A549 (cell line): ENCODE measurements around the gene BRAF. TPM values are rescaled to one million over a fixed set of nuclear protein-coding genes. Genes with fewer than 3 reads are reported as not detected.

Experiments used
- ATAC-seq, 2 experiments: fragments of 200-7000 bp in 1 of 2; fragments of >200 bp in 1 of 2; cut with Nextera tagmentation in 1 of 2; cut with Tn5 transposase in 1 of 2; 3 replicates each; pipeline versions ENCODE4 v1.8.0 to v1.9.1; 2018 to 2020; ENCODE audit warnings: mild to moderate bottlenecking in 1 of 2, moderate library complexity in 1 of 2
- CTCF ChIA-PET: fragments of 300-600 bp; sonication (Branson Sonifier 250); formaldehyde crosslinking; extraction: SDS; loops from one replicate; lab custom pipeline; 2021; ENCODE audit warnings: antibody characterized with exemption, inconsistent platforms; lab: Yijun Ruan, JAX
- POLR2A ChIA-PET: fragments of 350-600 bp; formaldehyde crosslinking; extraction: SDS; loops from one replicate; lab custom pipeline; 2021; ENCODE audit warnings: antibody characterized with exemption, inconsistent platforms; lab: Yijun Ruan, JAX
- DNase-seq, 2 experiments: peaks; one replicate each; pipeline versions ENCODE4 v3.0.0 to v3.0.0-alpha.2; 2011 to 2016; ENCODE audit warnings: low read depth in 1 of 2, low spot score in 1 of 2
- FAIRE-seq: peaks from 2 replicates; lab custom pipeline; 2011; peaks lifted over from hg19 to GRCh38; lab: Jason Lieb, UNC
- H3K27ac ChIP-seq, 2 experiments: fragments of >200 bp; sonication (Bioruptor Twin); formaldehyde crosslinking; 3 replicates each; pipeline ENCODE4 v1.5.1; 2016 to 2017
- H3K4me1 ChIP-seq: fragments of >200 bp; sonication (Bioruptor Twin); formaldehyde crosslinking; 3 replicates; pipeline ENCODE4 v1.6.1; 2016
- H3K4me2 ChIP-seq: fragments of >200 bp; sonication (Bioruptor Twin); formaldehyde crosslinking; 3 replicates; pipeline ENCODE4 v1.6.1; 2016
- H3K4me3 ChIP-seq: fragments of >200 bp; sonication (Bioruptor Twin); formaldehyde crosslinking; 3 replicates; pipeline ENCODE4 v1.5.1; 2016
- H3K9me3 ChIP-seq: fragments of >200 bp; sonication (Bioruptor Twin); formaldehyde crosslinking; 3 replicates; pipeline ENCODE4 v1.6.1; 2016
- BHLHE40 ChIP-seq: IDR thresholded peaks from 2 replicates; pipeline ENCODE4 v1.6.1; 2012; ENCODE audit warnings: low read depth, low read length, inconsistent platforms
- CBX8 ChIP-seq: fragments of 200-600 bp; sonication (generic); IDR thresholded peaks from 2 replicates; pipeline ENCODE4 v1.6.1; 2016
- CHD4 ChIP-seq: fragments of 200-600 bp; sonication (generic); IDR thresholded peaks from 2 replicates; pipeline ENCODE4 v1.6.1; 2016; ENCODE audit warnings: antibody characterized with exemption, mild to moderate bottlenecking, borderline replicate concordance
- CTCF ChIP-seq: fragments of >200 bp; sonication (Bioruptor Twin); formaldehyde crosslinking; IDR thresholded peaks from 3 replicates; pipeline ENCODE4 v1.5.1; 2016
- E2F6 ChIP-seq: IDR thresholded peaks from 2 replicates; pipeline ENCODE4 v1.6.1; 2012; ENCODE audit warnings: low read depth, borderline replicate concordance
- EP300 ChIP-seq, 2 experiments: fragments of >200 bp; sonication (Bioruptor Twin); formaldehyde crosslinking; IDR thresholded peaks; 2 replicates in 1 of 2; 3 replicates in 1 of 2; pipeline ENCODE4 v1.6.1; 2016 to 2017
- FOSB ChIP-seq: fragments of 250-450 bp; sonication (Bioruptor Pico); IDR thresholded peaks from 2 replicates; pipeline ENCODE4 v1.5.0; 2020; ENCODE audit warnings: mild to moderate bottlenecking, moderate library complexity
- FOSL2 ChIP-seq, 2 experiments: fragments of 450-650 bp in 1 of 2; fragments of >200 bp in 1 of 2; sonication (Bioruptor Twin) in 1 of 2; formaldehyde crosslinking; IDR thresholded peaks; 2 replicates each; pipeline versions ENCODE4 v1.5.0 to v1.6.1; 2016 to 2020; ENCODE audit warnings: mild to moderate bottlenecking in 1 of 2, moderate library complexity in 1 of 2
- FOXS1 ChIP-seq: fragments of 250-450 bp; sonication (Bioruptor Pico); IDR thresholded peaks from 2 replicates; pipeline ENCODE4 v1.5.0; 2020; ENCODE audit warnings: mild to moderate bottlenecking, moderate library complexity
- GATA3 ChIP-seq: IDR thresholded peaks from 2 replicates; pipeline ENCODE4 v1.6.1; 2012; ENCODE audit warnings: borderline replicate concordance
- JUNB ChIP-seq: fragments of >200 bp; sonication (Bioruptor Twin); formaldehyde crosslinking; IDR thresholded peaks from 2 replicates; pipeline ENCODE4 v1.6.1; 2016
- KDM1A ChIP-seq: fragments of 200-600 bp; sonication (generic); IDR thresholded peaks from 2 replicates; pipeline ENCODE4 v1.6.1; 2016; ENCODE audit warnings: low read depth, mild to moderate bottlenecking
- MAX ChIP-seq: IDR thresholded peaks from 2 replicates; pipeline ENCODE4 v1.6.1; 2012
- MYC ChIP-seq: IDR thresholded peaks from 2 replicates; pipeline ENCODE4 v1.6.1; 2012; ENCODE audit warnings: mild to moderate bottlenecking, inconsistent platforms, low read length, improper control_type of control experiment, borderline replicate concordance
- NFE2L2 ChIP-seq: fragments of 150-350 bp; conservative IDR thresholded peaks from 2 replicates; pipeline ENCODE4 v1.6.1; 2014; ENCODE audit warnings: low read length
- NR3C1 ChIP-seq: fragments of >200 bp; sonication (Bioruptor Twin); formaldehyde crosslinking; IDR thresholded peaks from 3 replicates; pipeline ENCODE4 v1.6.1; 2017
- POLR2A ChIP-seq: IDR thresholded peaks from 2 replicates; pipeline ENCODE4 v1.6.1; 2012; ENCODE audit warnings: mild to moderate bottlenecking, low read length
- POLR2AphosphoS2 ChIP-seq: conservative IDR thresholded peaks from 2 replicates; pipeline ENCODE4 v1.6.1; 2012; ENCODE audit warnings: low read length, improper control_type of control experiment, inconsistent platforms
- RARB ChIP-seq: fragments of 250-450 bp; sonication (Bioruptor Pico); IDR thresholded peaks from 2 replicates; pipeline ENCODE4 v1.8.0; 2021; ENCODE audit warnings: mild to moderate bottlenecking, moderate library complexity
- RFX5 ChIP-seq: fragments of 450-650 bp; IDR thresholded peaks from 2 replicates; pipeline ENCODE4 v1.7.1; 2014; ENCODE audit warnings: antibody characterized with exemption, mild to moderate bottlenecking, moderate library complexity
- SMC3 ChIP-seq: fragments of >200 bp; sonication (Bioruptor Twin); formaldehyde crosslinking; IDR thresholded peaks from 3 replicates; pipeline ENCODE4 v1.6.1; 2018; ENCODE audit warnings: inconsistent platforms
- TFCP2L1 ChIP-seq: fragments of 250-450 bp; sonication (Bioruptor Pico); IDR thresholded peaks from 2 replicates; pipeline ENCODE4 v1.5.0; 2021; ENCODE audit warnings: mild to moderate bottlenecking
- TP53 ChIP-seq: fragments of 250-450 bp; sonication (Bioruptor Pico); IDR thresholded peaks from 2 replicates; pipeline ENCODE4 v1.5.0; 2021; ENCODE audit warnings: mild to moderate bottlenecking, moderate library complexity
- USF2 ChIP-seq: fragments of 450-650 bp; IDR thresholded peaks from 2 replicates; pipeline ENCODE4 v1.6.1; 2014; ENCODE audit warnings: antibody characterized with exemption
- ZFP36 ChIP-seq: fragments of 450-650 bp; IDR thresholded peaks from 2 replicates; pipeline ENCODE4 v1.6.1; 2014; ENCODE audit warnings: borderline replicate concordance; ENCODE audit not compliant: partially characterized antibody
- WGBS: methylation state at CpG from one replicate; pipeline ENCODE4 v1.1.6; 2017; ENCODE audit errors: missing lambda C conversion rate; 5-methylcytosine and 5-hydroxymethylcytosine counted together
- polyA plus RNA-seq, 4 experiments: library from polyadenylated mRNA; depleted of rRNA in 3 of 4; stranded (reverse); fragments of >200 nt; fragmentation: RNase III in 1 of 4; extraction: RNeasy Plus Mini Kit Qiagen cat#74134 plus additional on column Dnase treatment in 1 of 4; gene quantifications; 2 replicates in 3 of 4; 3 replicates in 1 of 4; pipeline ENCODE4 v1.2.3, GENCODE V29; 2011 to 2017

BRAF gene
- polyA plus RNA-seq, 2 of the 4 experiments (the other 2 are of a cell fraction), result 6.1 to 19.7 TPM

GRCh38 chr7:140864732-140865131 is 60.0 kb downstream of the BRAF start:
- TF ChIP-seq EP300 (IDR thresholded peaks at IDR 0.05) (no peak), JUNB (no peak), FOSL2 (IDR thresholded peaks at IDR 0.05) (no peak), FOSL2 (CRISPR knock-in tag; IDR thresholded peaks at IDR 0.05) (no peak), FOSB (CRISPR knock-in tag) (no peak), NFE2L2 (no peak), GATA3 (no peak), CBX8 (no peak), MAX (no peak), ZFP36 (no peak), RARB (no peak), FOXS1 (CRISPR knock-in tag) (no peak), CHD4 (no peak), MYC (no peak), POLR2AphosphoS2 (no peak), NR3C1 (no peak)
- TF ChIP-seq, all 56 proteins: peak for 0
- CTCF ChIA-PET, result no interaction called here
- FAIRE-seq, result no peak

GRCh38 chr7:140863867-140864266 is 60.9 kb downstream of the BRAF start:
- POLR2A ChIA-PET, result no interaction called here
- DNase-seq (no peak), FAIRE-seq (no peak), ATAC-seq (no peak)
- no peak overlapping the region for H3K27ac ChIP-seq
- no peaks in the 10 kb centered on the region for H3K9me3 ChIP-seq
- WGBS, result 85% methylated on average over 4 of the region's 4 CpGs
- no peak overlapping the region for H3K4me3 ChIP-seq
- no peak overlapping the region for H3K4me2 ChIP-seq
- TF ChIP-seq USF2 (no peak), TP53 (CRISPR knock-in tag) (no peak), POLR2A (no peak), TFCP2L1 (no peak), CTCF (no peak), E2F6 (no peak), RFX5 (no peak), BHLHE40 (no peak), SMC3 (no peak), KDM1A (no peak), FOSL2 (IDR thresholded peaks at IDR 0.05) (no peak), FOSL2 (CRISPR knock-in tag; IDR thresholded peaks at IDR 0.05) (no peak), POLR2AphosphoS2 (no peak)
- TF ChIP-seq, all 56 proteins: peak for 0
- CTCF ChIA-PET, result no interaction called here
- no peaks in the 10 kb centered on the region for H3K4me1 ChIP-seq

More at GRCh38 chr7:140864732-140865131, 60.0 kb downstream of the BRAF start:
- ATAC-seq, result no peak
- Histone ChIP-seq H3K4me1 (no peaks in the 10 kb centered on the region), H3K27ac (no peak overlapping the region), H3K4me3 (no peak overlapping the region), H3K9me3 (no peaks in the 10 kb centered on the region), H3K4me2 (no peak overlapping the region)
- no peak for DNase-seq
- POLR2A ChIA-PET, result no interaction called here
- WGBS, result 90% methylated on average over 3 of the region's 3 CpGs
